DMS 273 (cell line): ENCODE data around the gene METTL25B.

Source experiments
- DNase-seq: peaks from one replicate; lab custom pipeline; 2025; ENCODE audit not compliant: unreplicated experiment; lab: John Stamatoyannopoulos, UW

The METTL25B gene

GRCh38 chr1:156700736-156701531 lies 27.3 kb upstream of the METTL25B start:
- no peak for DNase-seq

- DNase-seq = no peak
Observed at GRCh38 chr1:156703336-156703735, 24.9 kb upstream of the METTL25B start.

- peak; percentile 46 for DNase-seq
Observed at GRCh38 chr1:156703741-156704140, 24.5 kb upstream of the METTL25B start.

GRCh38 chr1:156704166-156704711 lies 24.0 kb upstream of the METTL25B start:
- no peak for DNase-seq

- DNase-seq = peak; percentile 57
Observed at GRCh38 chr1:156704930-156705320, 23.3 kb upstream of the METTL25B start.

- peak; percentile 72 for DNase-seq
Observed at GRCh38 chr1:156705321-156705917, 22.9 kb upstream of the METTL25B start, which contains the start of gene CRABP2. TSS of gene CRABP2 (minus strand) at chr1:156705583. CDS start at chr1:156705446, 137 bp downstream.

GRCh38 chr1:156705918-156706656 lies 22.2 kb upstream of the METTL25B start:
- peak; percentile 87 for DNase-seq

GRCh38 chr1:156706657-156707416 lies 21.4 kb upstream of the METTL25B start:
- peak; percentile 67 for DNase-seq

- no peak for DNase-seq
Observed at GRCh38 chr1:156707417-156708217, 20.7 kb upstream of the METTL25B start.

GRCh38 chr1:156708218-156708661 lies 20.0 kb upstream of the METTL25B start:
- no peak for DNase-seq

GRCh38 chr1:156709031-156709430 lies 19.2 kb upstream of the METTL25B start:
- no peak for DNase-seq

GRCh38 chr1:156709757-156710489 lies 18.3 kb upstream of the METTL25B start:
- DNase-seq = peak; percentile 93

- no peak for DNase-seq
Observed at GRCh38 chr1:156711011-156711817, 17.1 kb upstream of the METTL25B start.

GRCh38 chr1:156712626-156713025 lies 15.6 kb upstream of the METTL25B start:
- no peak for DNase-seq

GRCh38 chr1:156714830-156715229 lies 13.4 kb upstream of the METTL25B start:
- DNase-seq = no peak

- peak; percentile 88 for DNase-seq
Observed at GRCh38 chr1:156717351-156717750, 10.9 kb upstream of the METTL25B start.

- no peak for DNase-seq
Observed at GRCh38 chr1:156721131-156721530, 7.1 kb upstream of the METTL25B start.

- DNase-seq = no peak
Observed at GRCh38 chr1:156721535-156721934, 6.7 kb upstream of the METTL25B start.
